HEK293 (cell line): ENCODE data around the gene DNAJC7.
A peak's percentile ranks its signal among the peaks of the same experiment; 100 is the strongest.

Experiments used
- CTCF ChIA-PET: fragments of 350-600 bp; formaldehyde crosslinking; extraction: SDS; loops from one replicate; lab custom pipeline; 2021; ENCODE audit warnings: antibody characterized with exemption; lab: Yijun Ruan, JAX
- POLR2A ChIA-PET: fragments of 300-600 bp; formaldehyde crosslinking; extraction: SDS; loops from one replicate; lab custom pipeline; 2020; ENCODE audit warnings: antibody characterized with exemption, inconsistent platforms; lab: Yijun Ruan, JAX
- H3K27ac ChIP-seq: fragments of 200-500 bp; sonication (Bioruptor generic); 2 replicates; pipeline ENCODE4 v1.5.1; 2014; ENCODE audit warnings: low read depth, low read length, control low read depth, inconsistent platforms; ENCODE audit errors: extremely low read depth
- H3K36me3 ChIP-seq, 2 experiments: fragments of 200-500 bp in 1 of 2; sonication (Bioruptor generic) in 1 of 2; 1 replicate in 1 of 2; 2 replicates in 1 of 2; pipeline ENCODE4 v1.5.1; 2014 to 2017; ENCODE audit warnings: inconsistent platforms in 2 of 2, low read length in 2 of 2; ENCODE audit not compliant: control insufficient read depth in 2 of 2, insufficient read depth in 1 of 2
- H3K4me1 ChIP-seq: fragments of 200-500 bp; sonication (Bioruptor generic); 2 replicates; pipeline ENCODE4 v1.5.1; 2014; ENCODE audit warnings: mild to moderate bottlenecking, low read length, inconsistent platforms; ENCODE audit not compliant: control insufficient read depth, insufficient read depth
- H3K4me3 ChIP-seq: 2 replicates; pipeline ENCODE4 v1.5.1; 2011; ENCODE audit warnings: low read depth, mild to moderate bottlenecking, control low read depth, low read length, moderate library complexity
- H3K9me3 ChIP-seq: fragments of 200-500 bp; sonication (Bioruptor generic); 2 replicates; pipeline ENCODE4 v1.5.1; 2014; ENCODE audit warnings: low read depth, low read length, inconsistent platforms; ENCODE audit not compliant: control insufficient read depth, insufficient read depth
- EGR2 ChIP-seq: fragments of 450-650 bp; formaldehyde crosslinking; IDR thresholded peaks from 2 replicates; pipeline ENCODE4 v1.5.1; 2016; ENCODE audit warnings: low read depth, missing biosample characterization, missing genetic modification characterization
- GLI4 ChIP-seq: fragments of 450-650 bp; formaldehyde crosslinking; IDR thresholded peaks from 2 replicates; pipeline ENCODE4 v1.5.1; 2016; ENCODE audit warnings: missing biosample characterization, missing genetic modification characterization
- IKZF3 ChIP-seq: fragments of 450-650 bp; IDR thresholded peaks from 2 replicates; pipeline ENCODE4 v1.5.0; 2018; ENCODE audit warnings: missing biosample characterization, mild to moderate bottlenecking, missing genetic modification characterization, moderate library complexity
- PRDM10 ChIP-seq: fragments of 450-650 bp; formaldehyde crosslinking; IDR thresholded peaks from 2 replicates; pipeline ENCODE4 v1.5.1; 2016; ENCODE audit warnings: missing biosample characterization, missing genetic modification characterization
- SCRT1 ChIP-seq: fragments of 450-650 bp; formaldehyde crosslinking; IDR thresholded peaks from 2 replicates; pipeline ENCODE4 v1.5.1; 2016; ENCODE audit warnings: missing biosample characterization, missing genetic modification characterization, borderline replicate concordance
- SP2 ChIP-seq: fragments of 450-650 bp; formaldehyde crosslinking; IDR thresholded peaks from 2 replicates; pipeline ENCODE4 v1.5.1; 2016; ENCODE audit warnings: missing biosample characterization, missing genetic modification characterization
- ZBTB17 ChIP-seq: fragments of 450-650 bp; formaldehyde crosslinking; IDR thresholded peaks from 2 replicates; pipeline ENCODE4 v1.5.1; 2016; ENCODE audit warnings: missing biosample characterization, missing genetic modification characterization
- ZBTB20 ChIP-seq: fragments of 450-650 bp; formaldehyde crosslinking; IDR thresholded peaks from 2 replicates; pipeline ENCODE4 v1.5.1; 2016; ENCODE audit warnings: missing biosample characterization, missing genetic modification characterization
- ZBTB21 ChIP-seq: fragments of 450-650 bp; formaldehyde crosslinking; IDR thresholded peaks from 2 replicates; pipeline ENCODE4 v1.5.1; 2017; ENCODE audit warnings: missing biosample characterization, missing genetic modification characterization
- ZFHX2 ChIP-seq: fragments of 450-650 bp; formaldehyde crosslinking; conservative IDR thresholded peaks from 2 replicates; pipeline ENCODE4 v1.5.1; 2016; ENCODE audit warnings: missing biosample characterization, missing genetic modification characterization
- ZNF133 ChIP-seq: fragments of 450-650 bp; formaldehyde crosslinking; IDR thresholded peaks from 2 replicates; pipeline ENCODE4 v1.5.1; 2016; ENCODE audit warnings: missing biosample characterization, missing genetic modification characterization
- ZNF138 ChIP-seq: fragments of 450-650 bp; formaldehyde crosslinking; IDR thresholded peaks from 2 replicates; pipeline ENCODE4 v1.5.1; 2016; ENCODE audit warnings: missing biosample characterization, missing genetic modification characterization, borderline replicate concordance
- ZNF23 ChIP-seq: fragments of 450-650 bp; formaldehyde crosslinking; IDR thresholded peaks from 2 replicates; pipeline ENCODE4 v1.5.1; 2016; ENCODE audit warnings: missing biosample characterization, missing genetic modification characterization, borderline replicate concordance
- ZNF292 ChIP-seq: fragments of 450-650 bp; formaldehyde crosslinking; IDR thresholded peaks from 2 replicates; pipeline ENCODE4 v1.5.1; 2016; ENCODE audit warnings: low read depth, missing biosample characterization, missing genetic modification characterization, borderline replicate concordance
- ZNF398 ChIP-seq: fragments of 450-650 bp; formaldehyde crosslinking; IDR thresholded peaks from 2 replicates; pipeline ENCODE4 v1.5.1; 2017; ENCODE audit warnings: missing biosample characterization, missing genetic modification characterization
- ZNF423 ChIP-seq: fragments of 450-650 bp; formaldehyde crosslinking; IDR thresholded peaks from 2 replicates; pipeline ENCODE4 v1.5.1; 2016; ENCODE audit warnings: missing biosample characterization, missing genetic modification characterization
- ZNF510 ChIP-seq: fragments of 450-650 bp; formaldehyde crosslinking; IDR thresholded peaks from 2 replicates; pipeline ENCODE4 v1.5.1; 2018; ENCODE audit warnings: mild to moderate bottlenecking, missing genetic modification characterization, missing biosample characterization; ENCODE audit not compliant: insufficient replicate concordance
- ZNF529 ChIP-seq: fragments of 450-650 bp; formaldehyde crosslinking; IDR thresholded peaks from 2 replicates; pipeline ENCODE4 v1.5.1; 2017; ENCODE audit warnings: missing genetic modification characterization, missing biosample characterization; ENCODE audit not compliant: insufficient replicate concordance
- ZNF600 ChIP-seq: fragments of 450-650 bp; formaldehyde crosslinking; IDR thresholded peaks from 2 replicates; pipeline ENCODE4 v1.5.1; 2016; ENCODE audit warnings: missing biosample characterization, missing genetic modification characterization
- ZNF701 ChIP-seq: fragments of 450-650 bp; formaldehyde crosslinking; IDR thresholded peaks from 2 replicates; pipeline ENCODE4 v1.5.1; 2016; ENCODE audit warnings: missing biosample characterization, missing genetic modification characterization
- ZNF76 ChIP-seq: fragments of 450-650 bp; formaldehyde crosslinking; IDR thresholded peaks from 2 replicates; pipeline ENCODE4; 2016; ENCODE audit warnings: low read depth, missing biosample characterization, missing genetic modification characterization, borderline replicate concordance
- TF ChIP-seq, protein P1 (sequence below): fragments of 450-650 bp; formaldehyde crosslinking; IDR thresholded peaks from 2 replicates; pipeline ENCODE4 v1.5.1; 2017; ENCODE audit warnings: missing biosample characterization, missing genetic modification characterization

DNAJC7 gene

GRCh38 chr17:42051645-42052044 is 34.4 kb upstream of the DNAJC7 start:
- Histone ChIP-seq H3K4me1 (no peaks in the 10 kb centered on the region; the same call in 1 of the 2 replicates), H3K9me3 (no peaks in the 10 kb centered on the region), H3K36me3 (no peaks in the 10 kb centered on the region), H3K27ac (no peak overlapping the region; the same call in 1 of the 2 replicates), H3K4me3 (no peak overlapping the region)
- TF ChIP-seq ZBTB21 (tag by site-specific recombination) (no peak), ZNF600 (tag by site-specific recombination) (peak; percentile 72), ZNF701 (tag by site-specific recombination) (no peak)
- CTCF ChIA-PET: interaction anchor here (0.6 to 1.5 kb wide), 11 partner anchors 17 to 351 kb away, joined by 3 to 11 read pairs (median 4); partner anchors contain the start of gene NKIRAS2
- POLR2A ChIA-PET: interaction anchor here (1.0 to 1.1 kb wide), 2 partner anchors 24 to 32 kb away, joined by 3 to 4 read pairs; partner anchors contain the start of gene NKIRAS2

DNA sequence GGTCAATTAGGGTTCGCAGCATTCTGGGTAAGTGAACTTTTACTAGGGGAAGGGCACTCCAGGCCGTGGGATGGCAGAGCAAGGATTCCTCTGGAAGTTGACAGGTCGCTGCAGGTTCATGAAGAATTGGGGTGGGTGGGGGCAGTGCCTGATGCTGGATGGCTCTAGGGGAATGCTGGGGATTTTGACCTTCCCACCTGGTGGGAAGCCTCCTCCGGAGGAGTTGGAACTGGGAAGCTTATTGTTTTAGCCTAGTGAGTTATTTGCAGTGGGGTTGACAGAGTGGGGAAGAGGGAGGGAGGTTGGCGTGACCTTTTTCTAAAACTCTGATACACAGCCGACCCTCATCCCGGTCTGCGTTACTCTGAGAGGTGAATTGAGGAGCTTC is 33.8 kb upstream of the DNAJC7 start:
- Histone ChIP-seq H3K9me3 (no peaks in the 10 kb centered on the region), H3K4me3 (peak overlapping the region; percentile 50), H3K36me3 (no peaks in the 10 kb centered on the region), H3K4me1 (no peaks in the 10 kb centered on the region; the same call in 1 of the 2 replicates), H3K27ac (peak overlapping the region; percentile 30; the same call in 1 of the 2 replicates)
- TF ChIP-seq ZNF510 (tag by site-specific recombination): no peak
- TF ChIP-seq ZFHX2 (tag by site-specific recombination): peak; percentile 51
- peak; percentile 76 for TF ChIP-seq EGR2 (tag by site-specific recombination)
- 0 out of 2 replicates have a peak, but pooled peaks have one; percentile 12 for TF ChIP-seq ZNF600 (tag by site-specific recombination)
- peak; percentile 18; the same call in 1 of the 2 replicates for TF ChIP-seq ZBTB20 (tag by site-specific recombination)
- TF ChIP-seq SP2 (tag by site-specific recombination): 0 out of 2 replicates have a peak, but pooled peaks have one; percentile 27
- peak; percentile 47 for TF ChIP-seq IKZF3 (tag by site-specific recombination)
- TF ChIP-seq SCRT1 (tag by site-specific recombination): no peak
- TF ChIP-seq ZBTB17 (tag by site-specific recombination): peak; percentile 53; the same call in 1 of the 2 replicates
- ChIA-PET POLR2A (interaction anchor here (0.7 to 1.1 kb wide), 3 partner anchors 24 to 57 kb away, joined by 3 to 4 read pairs (median 3); partner anchors contain the start of gene NKIRAS2), CTCF (interaction anchor here (0.6 to 1.5 kb wide), 14 partner anchors 15 to 352 kb away, joined by 3 to 11 read pairs (median 4); partner anchors contain the start of gene NKIRAS2)

DNA sequence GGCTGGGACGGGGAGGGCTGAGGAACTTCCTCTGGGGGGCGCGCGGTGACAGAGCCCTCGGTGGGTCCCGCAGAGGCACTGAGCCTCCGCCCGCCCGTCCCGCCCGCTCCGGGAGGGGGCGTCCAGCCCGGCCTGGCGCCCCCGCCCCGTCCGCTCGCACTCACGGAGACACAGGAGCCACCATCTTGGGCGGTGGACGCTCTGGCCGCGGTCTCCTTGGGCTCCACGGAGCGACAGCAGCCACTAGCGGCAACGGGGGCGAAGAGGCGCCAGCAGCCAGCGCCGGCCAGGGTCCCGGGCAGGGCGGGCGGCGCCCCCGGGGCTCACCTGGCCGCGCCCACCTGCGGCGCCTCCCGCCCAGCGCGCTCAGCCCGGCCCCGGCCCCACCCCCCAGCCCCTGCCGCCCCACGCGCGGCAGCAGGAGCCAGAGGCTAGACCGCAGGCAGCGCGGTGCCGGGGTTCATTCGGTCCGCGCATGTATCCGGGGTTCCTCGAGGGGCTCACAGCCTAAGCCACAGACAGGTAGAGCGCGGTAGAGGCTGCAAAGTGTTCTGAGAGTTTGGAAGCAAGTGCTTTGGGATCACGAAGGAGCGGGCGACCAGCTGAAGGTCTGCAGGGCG is 33.3 kb upstream of the DNAJC7 start, which contains the start of gene C17orf113:
Gene C17orf113 (minus strand): TSS at position 209 of the 620 bp plus-strand sequence. CDS start 7,225 bp downstream, outside the sequence.
- peak within 1 kb of the TSS; percentile 50 for H3K4me3 ChIP-seq
- H3K27ac ChIP-seq: peak within 1 kb of the TSS; percentile 38; the same call in 1 of the 2 replicates
- H3K4me1 ChIP-seq: no peaks in the 10 kb centered on the region; the same call in 1 of the 2 replicates
- POLR2A ChIA-PET: interaction anchor here (0.7 to 1.1 kb wide), 3 partner anchors 23 to 58 kb away, joined by 3 to 4 read pairs (median 3); partner anchors contain the start of gene NKIRAS2
- H3K36me3 ChIP-seq: no peaks in the 10 kb centered on the region
- no peaks in the 10 kb centered on the region for H3K9me3 ChIP-seq
- CTCF ChIA-PET: interaction anchor here (0.6 to 1.7 kb wide), 15 partner anchors 11 to 369 kb away, joined by 3 to 11 read pairs (median 4); partner anchors contain the start of gene NKIRAS2
- no peak for TF ChIP-seq ZNF423 (tag by site-specific recombination)
- TF ChIP-seq ZNF529 (tag by site-specific recombination): no peak
- peak; percentile 41 for TF ChIP-seq ZNF398 (tag by site-specific recombination)
- no peak for TF ChIP-seq ZNF138 (tag by site-specific recombination)
- no peak for TF ChIP-seq ZNF292 (tag by site-specific recombination)
- TF ChIP-seq ZNF76 (tag by site-specific recombination): 0 out of 2 replicates have a peak, but pooled peaks have one; percentile 39
- TF ChIP-seq PRDM10 (tag by site-specific recombination): no peak
- no peak for TF ChIP-seq GLI4 (tag by site-specific recombination)
- TF ChIP-seq, protein P1, sequence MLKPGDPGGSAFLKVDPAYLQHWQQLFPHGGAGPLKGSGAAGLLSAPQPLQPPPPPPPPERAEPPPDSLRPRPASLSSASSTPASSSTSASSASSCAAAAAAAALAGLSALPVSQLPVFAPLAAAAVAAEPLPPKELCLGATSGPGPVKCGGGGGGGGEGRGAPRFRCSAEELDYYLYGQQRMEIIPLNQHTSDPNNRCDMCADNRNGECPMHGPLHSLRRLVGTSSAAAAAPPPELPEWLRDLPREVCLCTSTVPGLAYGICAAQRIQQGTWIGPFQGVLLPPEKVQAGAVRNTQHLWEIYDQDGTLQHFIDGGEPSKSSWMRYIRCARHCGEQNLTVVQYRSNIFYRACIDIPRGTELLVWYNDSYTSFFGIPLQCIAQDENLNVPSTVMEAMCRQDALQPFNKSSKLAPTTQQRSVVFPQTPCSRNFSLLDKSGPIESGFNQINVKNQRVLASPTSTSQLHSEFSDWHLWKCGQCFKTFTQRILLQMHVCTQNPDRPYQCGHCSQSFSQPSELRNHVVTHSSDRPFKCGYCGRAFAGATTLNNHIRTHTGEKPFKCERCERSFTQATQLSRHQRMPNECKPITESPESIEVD (tag by site-specific recombination): no peak
- TF ChIP-seq ZNF133 (tag by site-specific recombination): no peak
- no peak for TF ChIP-seq SCRT1 (tag by site-specific recombination)
- no peak for TF ChIP-seq ZNF23 (tag by site-specific recombination)
